Measurements from ENCODE around the gene CKS1B. TPM values are rescaled to one million over a fixed set of nuclear protein-coding genes. Genes with fewer than 3 reads are reported as not detected.

The CKS1B gene
- total and polyA plus RNA-seq, 9 of the 15 experiments (the other 6 are each of a cell fraction or from before 2014, with no cell fraction given): 215 to 1,103 (median 460) TPM

DNA sequence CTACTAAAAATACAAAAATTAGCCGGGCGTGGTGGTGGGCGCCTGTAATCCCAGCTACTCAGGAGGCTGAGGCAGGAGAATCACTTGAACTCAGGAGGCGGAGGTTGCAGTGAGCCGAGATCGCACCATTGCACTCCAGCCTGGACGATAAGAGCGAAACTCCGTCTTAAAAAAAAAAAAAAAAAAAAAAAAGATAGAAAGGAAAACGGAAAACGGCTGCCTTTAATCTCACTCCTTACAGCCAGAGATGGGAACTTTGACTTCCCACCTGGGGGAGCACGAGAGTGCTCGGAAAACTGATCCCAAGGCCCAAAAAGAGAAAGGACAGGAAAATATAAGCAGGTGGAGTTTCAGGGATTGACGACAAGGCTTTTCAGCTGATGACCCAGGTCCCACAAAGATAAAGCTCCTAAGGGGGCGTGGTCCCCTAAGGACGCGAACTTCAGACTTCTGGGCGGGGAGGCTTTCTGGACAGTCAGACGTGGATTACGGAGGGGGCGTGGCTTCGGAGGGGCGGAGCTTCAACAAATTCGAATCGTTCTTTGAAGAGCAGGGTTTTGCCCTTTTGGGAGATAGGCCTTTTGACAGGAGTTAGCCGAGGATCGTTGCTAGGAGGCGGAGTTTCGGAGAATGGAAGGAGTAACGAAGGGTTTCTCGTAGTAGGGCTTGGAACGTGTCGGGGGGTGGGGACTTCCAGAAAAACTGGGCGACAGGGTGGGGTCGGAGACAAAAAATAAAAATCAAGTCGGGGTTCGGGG lies 958 bp upstream of the CKS1B start (continued):
- TF ChIP-seq, protein P1, sequence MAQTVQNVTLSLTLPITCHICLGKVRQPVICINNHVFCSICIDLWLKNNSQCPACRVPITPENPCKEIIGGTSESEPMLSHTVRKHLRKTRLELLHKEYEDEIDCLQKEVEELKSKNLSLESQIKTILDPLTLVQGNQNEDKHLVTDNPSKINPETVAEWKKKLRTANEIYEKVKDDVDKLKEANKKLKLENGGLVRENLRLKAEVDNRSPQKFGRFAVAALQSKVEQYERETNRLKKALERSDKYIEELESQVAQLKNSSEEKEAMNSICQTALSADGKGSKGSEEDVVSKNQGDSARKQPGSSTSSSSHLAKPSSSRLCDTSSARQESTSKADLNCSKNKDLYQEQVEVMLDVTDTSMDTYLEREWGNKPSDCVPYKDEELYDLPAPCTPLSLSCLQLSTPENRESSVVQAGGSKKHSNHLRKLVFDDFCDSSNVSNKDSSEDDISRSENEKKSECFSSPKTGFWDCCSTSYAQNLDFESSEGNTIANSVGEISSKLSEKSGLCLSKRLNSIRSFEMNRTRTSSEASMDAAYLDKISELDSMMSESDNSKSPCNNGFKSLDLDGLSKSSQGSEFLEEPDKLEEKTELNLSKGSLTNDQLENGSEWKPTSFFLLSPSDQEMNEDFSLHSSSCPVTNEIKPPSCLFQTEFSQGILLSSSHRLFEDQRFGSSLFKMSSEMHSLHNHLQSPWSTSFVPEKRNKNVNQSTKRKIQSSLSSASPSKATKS (CRISPR knock-in tag; IDR thresholded peaks at IDR 0.05): no peak
- TF ChIP-seq ZNF12 (CRISPR knock-in tag; IDR thresholded peaks at IDR 0.05): 0 out of 2 replicates have a peak, but pooled peaks have one; percentile 7
- no peak for TF ChIP-seq GATAD2A (IDR thresholded peaks at IDR 0.05)
- TF ChIP-seq PTTG1 (tag; IDR thresholded peaks at IDR 0.05; ENCODE audit: low read depth): no peak
- peak; percentile 68 for TF ChIP-seq TAF9B (IDR thresholded peaks at IDR 0.05; ENCODE audit: partially characterized antibody)
- no peak for TF ChIP-seq CHD4 (IDR thresholded peaks at IDR 0.05; ENCODE audit: insufficient read depth, insufficient replicate concordance, low read depth, low read length, poor library complexity, severe bottlenecking)
- peak; percentile 17; the same call in 1 of the 2 replicates for TF ChIP-seq NFIC (IDR thresholded peaks at IDR 0.05)
- TF ChIP-seq ATF7 (IDR thresholded peaks at IDR 0.05): peak; percentile 65
- TF ChIP-seq DPF2 (IDR thresholded peaks at IDR 0.05): peak; percentile 90
- TF ChIP-seq GABPB1 (CRISPR knock-in tag; IDR thresholded peaks at IDR 0.05): no peak
- no peak for TF ChIP-seq ELF2 (CRISPR knock-in tag; IDR thresholded peaks at IDR 0.05)
- TF ChIP-seq TAL1 (IDR thresholded peaks at IDR 0.05): peak; percentile 19; the same call in 1 of the 2 replicates
- 0 out of 4 replicates have a peak, but pooled peaks of 1 of the 2 experiments have one; percentile 20 for TF ChIP-seq TRIM24 (IDR thresholded peaks at IDR 0.05)
- peak; percentile 91 for TF ChIP-seq SP1 (CRISPR knock-in tag; IDR thresholded peaks at IDR 0.05)
- TF ChIP-seq NBN (IDR thresholded peaks at IDR 0.05; ENCODE audit: low read depth): peak; percentile 86
- TF ChIP-seq FOXK1 (CRISPR knock-in tag; IDR thresholded peaks at IDR 0.05; ENCODE audit: borderline replicate concordance): no peak
- no peak for TF ChIP-seq LCOR (CRISPR knock-in tag; IDR thresholded peaks at IDR 0.05)
- no peak for TF ChIP-seq FOXP1 (CRISPR knock-in tag; IDR thresholded peaks at IDR 0.05)
- peak; percentile 6; the same call in 1 of the 2 replicates for TF ChIP-seq OTX1 (CRISPR knock-in tag; IDR thresholded peaks at IDR 0.05)
- no peak for TF ChIP-seq SAFB2 (IDR thresholded peaks at IDR 0.05; ENCODE audit: borderline replicate concordance, low read depth, low read length, severe bottlenecking)
- TF ChIP-seq, protein P2, sequence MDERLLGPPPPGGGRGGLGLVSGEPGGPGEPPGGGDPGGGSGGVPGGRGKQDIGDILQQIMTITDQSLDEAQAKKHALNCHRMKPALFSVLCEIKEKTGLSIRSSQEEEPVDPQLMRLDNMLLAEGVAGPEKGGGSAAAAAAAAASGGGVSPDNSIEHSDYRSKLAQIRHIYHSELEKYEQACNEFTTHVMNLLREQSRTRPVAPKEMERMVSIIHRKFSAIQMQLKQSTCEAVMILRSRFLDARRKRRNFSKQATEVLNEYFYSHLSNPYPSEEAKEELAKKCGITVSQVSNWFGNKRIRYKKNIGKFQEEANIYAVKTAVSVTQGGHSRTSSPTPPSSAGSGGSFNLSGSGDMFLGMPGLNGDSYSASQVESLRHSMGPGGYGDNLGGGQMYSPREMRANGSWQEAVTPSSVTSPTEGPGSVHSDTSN (CRISPR knock-in tag; IDR thresholded peaks at IDR 0.05; ENCODE audit: low read depth): no peak
- TF ChIP-seq, protein P2 (tag; conservative IDR thresholded peaks at IDR 0.05; ENCODE audit: low read depth): 0 out of 2 replicates have a peak, but pooled peaks have one; percentile 23
- TF ChIP-seq TEAD1 (CRISPR knock-in tag; IDR thresholded peaks at IDR 0.05): peak; percentile 3 to 37; a peak in 2 of 4 replicates
- TF ChIP-seq TBL1XR1 (IDR thresholded peaks at IDR 0.05; ENCODE audit: low read length in 2 of 2): 0 out of 4 replicates have a peak, but pooled peaks of 1 of the 2 experiments have one; percentile 27
